Endodermal cell (in vitro differentiated cells): ENCODE measurements around the gene VSTM2B. TPM values are rescaled to one million over a fixed set of nuclear protein-coding genes. Genes with fewer than 3 reads are reported as not detected.

Experiments used
- DNase-seq: peaks from one replicate; pipeline ENCODE4 v3.0.0-alpha.2; 2017
- H3K27ac ChIP-seq: 2 replicates; pipeline ENCODE4 v1.5.1; 2013; ENCODE audit warnings: mild to moderate bottlenecking, low read depth, low read length, moderate library complexity
- H3K27me3 ChIP-seq: 2 replicates; pipeline ENCODE4 v1.6.1; 2013; ENCODE audit warnings: mild to moderate bottlenecking, low read length, moderate library complexity; ENCODE audit not compliant: insufficient read depth, control insufficient read depth, poor library complexity, severe bottlenecking
- H3K36me3 ChIP-seq: 2 replicates; pipeline ENCODE4 v1.7.0; 2013; ENCODE audit warnings: mild to moderate bottlenecking, low read length, moderate library complexity; ENCODE audit not compliant: control insufficient read depth, insufficient read depth
- H3K4me1 ChIP-seq: one replicate; pipeline ENCODE4 v1.7.0; 2013; ENCODE audit warnings: low read length; ENCODE audit not compliant: control insufficient read depth, insufficient read depth
- H3K4me3 ChIP-seq: 2 replicates; pipeline ENCODE4 v1.5.1; 2013; ENCODE audit warnings: mild to moderate bottlenecking, low read length, moderate library complexity
- H3K9ac ChIP-seq: 2 replicates; pipeline ENCODE4 v1.6.1; 2013; ENCODE audit warnings: mild to moderate bottlenecking, low read length, moderate library complexity; ENCODE audit not compliant: poor library complexity, severe bottlenecking; ENCODE audit errors: extremely low read depth
- H3K9me3 ChIP-seq: 2 replicates; pipeline ENCODE4 v1.6.1; 2013; ENCODE audit warnings: mild to moderate bottlenecking, low read length, moderate library complexity; ENCODE audit not compliant: control insufficient read depth
- H3K27ac Mint-ChIP-seq: 2 replicates; pipeline ENCODE4 v1.8.0; 2020; ENCODE audit warnings: mixed read lengths
- H3K27me3 Mint-ChIP-seq: 2 replicates; pipeline ENCODE4 v1.8.0; 2021; ENCODE audit warnings: mild to moderate bottlenecking, mixed read lengths; ENCODE audit not compliant: insufficient read depth
- H3K36me3 Mint-ChIP-seq: 2 replicates; pipeline ENCODE4 v1.8.0; 2020; ENCODE audit warnings: low read depth, mixed read lengths
- H3K4me1 Mint-ChIP-seq: 2 replicates; pipeline ENCODE4 v1.8.0; 2020; ENCODE audit warnings: mixed read lengths
- H3K4me3 Mint-ChIP-seq: 2 replicates; pipeline ENCODE4 v1.8.0; 2020; ENCODE audit warnings: mild to moderate bottlenecking, moderate library complexity, mixed read lengths
- H3K9me3 Mint-ChIP-seq: 2 replicates; pipeline ENCODE4 v1.8.0; 2020; ENCODE audit warnings: mild to moderate bottlenecking, mixed read lengths
- WGBS, 2 experiments: methylation state at CpG; one replicate each; pipeline versions ENCODE4 v1.1.5 to v1.1.7; 2013; ENCODE audit warnings: missing lambda C conversion rate in 2 of 2, mixed read lengths in 1 of 2; ENCODE audit not compliant: insufficient coverage in 1 of 2, insufficient read length in 1 of 2; 5-methylcytosine and 5-hydroxymethylcytosine counted together
- total RNA-seq, 2 donors: library from RNA; stranded (reverse); fragmentation: NEBNext Ultra II Directional in 1 of 2; extraction: Animal tissue kit (Norgen Biotek cat#: 25700) in 1 of 2; gene quantifications; 2 replicates in 1 of 2; 3 replicates in 1 of 2; pipeline ENCODE4 v1.2.1, GENCODE V29; 2021
- TF ChIP-seq, protein P1 (sequence below): fragments of 200-600 bp; sonication (generic); conservative IDR thresholded peaks from 2 replicates; pipeline ENCODE4 v1.5.0; 2021; ENCODE audit warnings: antibody characterized with exemption, mild to moderate bottlenecking

VSTM2B gene
- total RNA-seq, 2 donors from 2014 or later = 0.18 TPM; not detected in 1

DNA sequence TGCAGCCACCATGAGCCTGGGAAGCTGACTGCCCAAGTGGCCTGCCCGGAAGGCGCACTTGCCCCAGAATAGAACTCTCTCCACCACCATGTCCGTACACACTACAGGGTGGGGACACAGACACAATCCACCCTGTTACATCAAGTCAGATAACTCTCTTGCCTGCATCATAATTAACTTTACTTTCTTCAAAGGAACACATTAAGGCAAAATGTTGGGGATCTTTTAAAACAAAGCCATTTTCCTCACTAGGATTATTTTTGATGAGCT, 23.3 kb upstream of the VSTM2B start:
- H3K4me3 ChIP-seq = no peak overlapping the region
- H3K27ac ChIP-seq = no peak overlapping the region
- H3K9me3 ChIP-seq = no peaks in the 10 kb centered on the region
- no peak overlapping the region for H3K27ac Mint-ChIP-seq
- no peaks in the 10 kb centered on the region for H3K27me3 ChIP-seq
- H3K4me1 Mint-ChIP-seq = no peaks in the 10 kb centered on the region
- no peaks in the 10 kb centered on the region for H3K36me3 ChIP-seq
- 60 to 95% methylated on average over 1 to 3 of the region's 3 CpGs for WGBS, 2 experiments
- H3K4me3 Mint-ChIP-seq = no peak overlapping the region
- H3K9ac ChIP-seq = no peak overlapping the region
- H3K36me3 Mint-ChIP-seq = no peaks in the 10 kb centered on the region
- DNase-seq = no peak
- peaks cover 7% of the 10 kb centered on the region for H3K27me3 Mint-ChIP-seq
- no peaks in the 10 kb centered on the region for H3K9me3 Mint-ChIP-seq
- TF ChIP-seq, protein P1, sequence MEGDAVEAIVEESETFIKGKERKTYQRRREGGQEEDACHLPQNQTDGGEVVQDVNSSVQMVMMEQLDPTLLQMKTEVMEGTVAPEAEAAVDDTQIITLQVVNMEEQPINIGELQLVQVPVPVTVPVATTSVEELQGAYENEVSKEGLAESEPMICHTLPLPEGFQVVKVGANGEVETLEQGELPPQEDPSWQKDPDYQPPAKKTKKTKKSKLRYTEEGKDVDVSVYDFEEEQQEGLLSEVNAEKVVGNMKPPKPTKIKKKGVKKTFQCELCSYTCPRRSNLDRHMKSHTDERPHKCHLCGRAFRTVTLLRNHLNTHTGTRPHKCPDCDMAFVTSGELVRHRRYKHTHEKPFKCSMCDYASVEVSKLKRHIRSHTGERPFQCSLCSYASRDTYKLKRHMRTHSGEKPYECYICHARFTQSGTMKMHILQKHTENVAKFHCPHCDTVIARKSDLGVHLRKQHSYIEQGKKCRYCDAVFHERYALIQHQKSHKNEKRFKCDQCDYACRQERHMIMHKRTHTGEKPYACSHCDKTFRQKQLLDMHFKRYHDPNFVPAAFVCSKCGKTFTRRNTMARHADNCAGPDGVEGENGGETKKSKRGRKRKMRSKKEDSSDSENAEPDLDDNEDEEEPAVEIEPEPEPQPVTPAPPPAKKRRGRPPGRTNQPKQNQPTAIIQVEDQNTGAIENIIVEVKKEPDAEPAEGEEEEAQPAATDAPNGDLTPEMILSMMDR = no peak
- no peaks in the 10 kb centered on the region for H3K4me1 ChIP-seq

GRCh38 chr19:29503140-29503758, 22.5 kb upstream of the VSTM2B start:
- H3K4me1 ChIP-seq = no peaks in the 10 kb centered on the region
- TF ChIP-seq, protein P1 = no peak
- Mint-ChIP-seq H3K27me3 (peaks cover 7% of the 10 kb centered on the region), H3K4me3 (no peak overlapping the region), H3K27ac (no peak overlapping the region), H3K9me3 (no peaks in the 10 kb centered on the region), H3K36me3 (no peaks in the 10 kb centered on the region), H3K4me1 (no peaks in the 10 kb centered on the region)
- H3K27ac ChIP-seq = no peak overlapping the region
- no peaks in the 10 kb centered on the region for H3K27me3 ChIP-seq
- no peak overlapping the region for H3K4me3 ChIP-seq
- H3K9me3 ChIP-seq = no peaks in the 10 kb centered on the region
- H3K36me3 ChIP-seq = no peaks in the 10 kb centered on the region
- DNase-seq = no peak
- 88 to 92% methylated on average over 7 to 12 of the region's 12 CpGs for WGBS, 2 experiments
- H3K9ac ChIP-seq = no peak overlapping the region

- Mint-ChIP-seq H3K27ac (no peak overlapping the region), H3K36me3 (no peaks in the 10 kb centered on the region), H3K4me1 (no peaks in the 10 kb centered on the region), H3K27me3 (peaks cover 8% of the 10 kb centered on the region), H3K4me3 (no peak overlapping the region), H3K9me3 (no peaks in the 10 kb centered on the region)
- Histone ChIP-seq H3K4me1 (no peaks in the 10 kb centered on the region), H3K27ac (no peak overlapping the region), H3K9me3 (no peaks in the 10 kb centered on the region), H3K4me3 (no peak overlapping the region), H3K36me3 (no peaks in the 10 kb centered on the region), H3K9ac (no peak overlapping the region), H3K27me3 (no peaks in the 10 kb centered on the region)
- 89 to 96% methylated on average over 4 to 10 of the region's 10 CpGs for WGBS, 2 experiments
- no peak for DNase-seq
- TF ChIP-seq, protein P1 = no peak
These were observed 22.0 kb upstream of the VSTM2B start for GRCh38 chr19:29503785-29504184.
